Mesothelial cell of epicardium (in vitro differentiated cells): ENCODE results near the gene APBB1IP. TPM values are rescaled to one million over a fixed set of nuclear protein-coding genes. Genes with fewer than 3 reads are reported as not detected.

ENCODE experiments used
- total RNA-seq: library from RNA; stranded (reverse); gene quantifications from 3 replicates; pipeline ENCODE4 v1.2.1, GENCODE V29; 2021

APBB1IP gene
- total RNA-seq, 1 donor from 2014 or later, result 0.22 TPM

Other genes starting within 250 kb of the APBB1IP start
- not detected in 3 replicates for gene GAD2, start 221.6 kb upstream of the APBB1IP start, total RNA-seq